Measurements from ENCODE around the gene PAX4. TPM values are rescaled to one million over a fixed set of nuclear protein-coding genes. Genes with fewer than 3 reads are reported as not detected.

PAX4 gene
- polyA plus RNA-seq (ENCODE audit: insufficient read length in 10 of 10) = not detected
- long read RNA-seq, donor 1 = 0 reads
- long read RNA-seq, donor 2 = 0 reads
- long read RNA-seq, donor 3 = 0 reads
- long read RNA-seq, donor 4 = 0 reads
- long read RNA-seq, donor 5 = 0 reads
- long read RNA-seq, donor 6 = 0 reads
- long read RNA-seq, donor 7 = 0 reads
- long read RNA-seq, donor 8 = 0 reads
- long read RNA-seq, donor 9 = 0 reads

- DNase-seq = no peak
Observed at GRCh38 chr7:127618042-127618441, at the start of gene PAX4. TSS of gene PAX4 (minus strand) at chr7:127618142. CDS start at chr7:127615928, 2,214 bp downstream.

GRCh38 chr7:127667017-127667670 is 49.2 kb upstream of the PAX4 start:
- peak in 1 of 3 donors; percentile 40 for DNase-seq

- no peak for DNase-seq
Observed at GRCh38 chr7:127666602-127667001, 48.7 kb upstream of the PAX4 start.

- no peak for DNase-seq
Observed at GRCh38 chr7:127665922-127666321, 48.0 kb upstream of the PAX4 start.

GRCh38 chr7:127658970-127659630 is 41.2 kb upstream of the PAX4 start:
- DNase-seq = no peak

GRCh38 chr7:127657500-127657899 is 39.6 kb upstream of the PAX4 start:
- DNase-seq = no peak

- DNase-seq = no peak
Observed at GRCh38 chr7:127655720-127656119, 37.8 kb upstream of the PAX4 start.

DNA sequence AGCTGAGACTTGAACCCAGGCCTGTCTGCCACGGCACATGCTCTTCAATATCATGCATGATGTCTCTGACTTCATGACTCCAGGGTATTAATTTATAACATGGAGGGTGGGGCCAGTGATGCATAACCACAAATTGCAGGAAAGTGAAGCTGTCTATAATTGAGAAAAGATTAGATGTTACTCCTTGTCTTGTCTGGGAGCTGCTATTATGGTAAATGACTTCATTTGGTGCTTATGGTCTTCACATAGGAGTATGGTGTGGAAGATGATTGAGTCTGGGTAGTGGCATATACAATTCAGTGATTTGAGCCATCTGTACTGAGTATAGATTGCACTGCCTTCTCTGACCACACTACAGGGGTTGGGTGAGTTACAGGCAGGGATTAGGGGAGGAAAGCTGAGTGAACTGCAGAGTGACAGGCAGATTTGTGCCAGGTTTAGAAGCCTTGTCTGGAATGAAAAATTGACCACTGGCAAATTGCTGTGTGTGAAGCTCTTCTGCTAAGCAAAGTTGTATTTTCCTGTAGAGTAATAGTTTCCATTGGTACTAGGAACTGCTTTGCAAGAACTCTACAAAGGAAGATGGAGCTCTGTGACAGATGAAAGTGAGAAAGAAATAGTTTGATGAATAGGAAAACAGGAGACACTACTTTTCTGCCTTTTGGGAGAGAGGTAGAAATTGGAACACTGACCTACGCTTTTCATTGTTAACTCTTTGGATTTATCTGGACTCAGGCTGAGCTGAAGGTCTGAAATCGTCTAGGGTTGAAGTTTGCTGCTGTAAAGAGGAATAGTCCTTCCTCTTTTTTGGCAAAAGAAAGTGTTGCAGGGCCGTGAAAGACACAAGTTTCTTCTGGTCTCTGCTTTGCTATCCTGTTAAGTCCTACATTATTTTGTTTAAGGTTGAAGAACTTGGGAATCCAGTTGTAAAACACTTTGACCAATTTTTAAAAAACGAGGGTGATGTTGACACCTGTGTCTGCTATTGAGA is 36.8 kb upstream of the PAX4 start:
- DNase-seq = peak in 1 of 3 donors; percentile 13

DNA sequence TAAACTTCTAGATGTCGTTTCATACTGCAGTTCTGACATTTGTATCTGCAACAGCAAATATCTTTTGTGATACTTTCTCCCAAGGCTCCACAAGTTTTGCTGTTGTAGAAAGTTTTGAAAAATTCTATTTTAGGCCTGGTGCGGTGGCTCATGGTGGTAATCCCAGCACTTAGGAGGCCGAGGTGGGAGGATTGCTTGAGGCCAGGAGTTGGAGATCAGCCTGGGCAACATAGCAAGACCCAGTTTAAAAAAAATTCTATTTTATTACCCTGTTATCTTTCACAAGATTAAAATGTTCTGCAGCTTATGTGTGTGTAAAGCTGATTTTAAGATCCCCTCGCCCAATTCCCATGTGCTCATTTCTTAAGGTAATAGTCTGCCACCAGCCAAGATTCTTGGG is 35.5 kb upstream of the PAX4 start:
- no peak for DNase-seq

DNA sequence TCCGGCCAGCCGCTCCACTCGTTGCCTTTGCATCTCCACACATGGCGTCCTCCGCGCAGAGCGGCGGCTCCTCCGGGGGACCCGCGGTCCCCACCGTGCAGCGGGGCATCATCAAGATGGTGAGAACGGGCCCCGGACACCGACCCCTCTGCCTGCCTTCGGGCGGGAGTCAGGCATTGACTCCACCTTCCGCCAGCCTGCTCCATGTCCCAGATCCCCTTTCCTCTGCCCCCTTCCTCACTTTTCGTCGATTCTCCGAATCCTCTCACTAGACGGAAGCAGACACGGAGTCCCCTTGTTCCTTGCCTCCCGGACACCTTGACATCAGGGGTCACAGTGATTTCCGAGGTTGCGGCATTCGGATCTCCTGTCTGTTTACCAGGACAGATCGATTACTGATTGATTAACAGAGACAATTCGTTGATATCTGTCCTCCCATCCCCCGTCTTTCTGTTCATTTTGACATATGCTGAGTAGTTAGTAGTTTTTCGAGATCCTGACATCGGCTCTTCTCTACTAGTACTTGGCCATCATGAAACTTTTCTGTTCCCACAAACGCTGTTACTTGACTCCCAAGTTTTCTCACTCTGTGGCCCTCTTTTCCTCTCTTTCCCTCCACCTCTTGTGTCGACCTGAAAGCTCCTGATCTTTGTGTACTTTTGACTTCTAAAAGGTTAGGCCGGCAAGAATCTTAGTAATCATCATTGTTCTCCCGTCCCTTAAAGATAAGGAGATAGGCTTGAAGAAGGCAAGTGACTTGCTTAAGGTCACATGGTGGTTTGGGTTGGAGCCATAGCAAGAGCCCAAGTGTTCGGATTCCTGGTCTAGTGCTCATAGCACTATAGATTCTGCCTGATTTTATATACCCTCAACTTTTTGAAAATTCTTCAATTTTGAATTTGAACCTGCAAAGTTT is 34.6 kb upstream of the PAX4 start:
- DNase-seq = peak in 2 of 3 donors; percentile 7 to 43

DNA sequence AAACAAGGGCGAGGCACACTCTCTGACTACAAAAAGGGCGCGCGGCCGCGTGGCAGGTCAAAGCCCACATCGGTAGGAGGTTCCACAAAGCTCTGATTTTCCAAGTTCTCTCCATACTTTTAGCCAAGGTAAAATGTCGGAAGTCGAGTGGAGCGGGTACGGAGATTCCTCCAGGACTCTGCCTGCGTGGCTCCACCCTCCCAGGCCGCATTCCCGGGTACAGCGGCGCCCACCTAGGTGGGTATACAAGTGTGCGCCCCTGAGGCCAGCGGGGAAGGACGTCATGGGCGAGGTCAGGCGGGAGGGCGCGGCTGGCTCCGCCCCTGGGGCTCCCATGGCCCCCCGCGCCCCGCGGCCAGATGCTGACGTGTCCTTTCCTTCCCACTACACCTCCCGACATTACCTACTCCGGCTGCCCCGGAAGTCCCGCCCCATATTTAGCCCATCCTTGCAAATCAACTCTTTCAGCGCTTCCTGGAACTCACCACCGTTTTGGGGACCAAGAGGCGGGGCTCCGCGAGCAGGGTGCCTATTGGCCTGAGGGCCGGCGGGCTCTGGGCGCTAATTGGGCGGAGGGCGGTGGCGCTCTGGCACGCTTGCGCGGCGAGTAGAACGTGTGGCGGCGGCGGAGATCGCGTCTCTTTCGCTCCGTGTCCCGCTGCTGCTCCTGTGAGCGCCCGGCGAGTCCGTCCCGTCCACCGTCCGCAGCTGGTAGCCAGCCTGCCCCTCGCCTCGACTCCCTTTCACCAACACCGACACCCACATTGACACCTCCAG is 33.8 kb upstream of the PAX4 start, which contains the start of gene SND1:
TSS of gene SND1 (plus strand) at position 639 of the 777 bp plus-strand sequence. CDS start 180 bp downstream, outside the sequence.
- DNase-seq = peak; percentile 99 to 100 (median 99)

- DNase-seq = no peak
Observed at GRCh38 chr7:127650847-127651555, 33.1 kb upstream of the PAX4 start.

DNA sequence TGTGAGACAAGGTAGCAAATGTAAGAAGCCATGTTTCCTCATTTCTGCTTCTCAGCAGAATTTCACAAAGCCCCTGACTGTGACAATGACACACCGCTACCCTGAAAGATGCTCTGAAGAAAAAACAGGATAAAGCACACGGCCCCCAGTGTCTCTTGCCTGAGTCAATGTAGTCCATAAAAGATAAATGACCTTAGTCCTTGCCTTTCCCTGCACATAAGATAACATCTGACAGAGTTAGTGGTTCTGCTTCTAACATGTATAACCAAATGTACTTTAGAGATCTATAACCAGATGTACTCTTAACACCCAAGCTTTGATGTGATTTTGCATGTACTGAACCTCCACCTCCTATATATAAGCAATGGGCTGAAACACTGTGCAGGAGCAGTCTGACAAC is 31.0 kb upstream of the PAX4 start:
- DNase-seq = no peak

DNA sequence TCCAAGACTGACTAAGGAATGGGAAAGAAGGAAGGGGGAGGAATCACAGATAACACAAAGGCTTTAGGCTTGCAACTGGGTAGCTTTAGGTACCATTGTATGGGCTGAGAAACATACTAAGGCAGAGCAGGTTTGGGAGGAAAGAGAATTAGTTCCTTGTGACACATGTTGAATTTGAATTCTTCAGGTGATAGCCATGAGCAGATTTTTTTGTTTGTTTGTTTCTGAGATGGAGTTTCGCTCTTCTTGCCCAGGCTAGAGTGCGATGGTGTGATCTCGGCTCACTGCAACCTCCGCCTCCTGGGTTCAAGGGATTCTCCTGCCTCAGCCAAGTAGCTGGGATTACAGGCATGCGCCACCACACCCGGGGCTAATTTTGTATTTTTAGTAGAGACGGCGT is 29.7 kb upstream of the PAX4 start:
- DNase-seq = no peak

DNA sequence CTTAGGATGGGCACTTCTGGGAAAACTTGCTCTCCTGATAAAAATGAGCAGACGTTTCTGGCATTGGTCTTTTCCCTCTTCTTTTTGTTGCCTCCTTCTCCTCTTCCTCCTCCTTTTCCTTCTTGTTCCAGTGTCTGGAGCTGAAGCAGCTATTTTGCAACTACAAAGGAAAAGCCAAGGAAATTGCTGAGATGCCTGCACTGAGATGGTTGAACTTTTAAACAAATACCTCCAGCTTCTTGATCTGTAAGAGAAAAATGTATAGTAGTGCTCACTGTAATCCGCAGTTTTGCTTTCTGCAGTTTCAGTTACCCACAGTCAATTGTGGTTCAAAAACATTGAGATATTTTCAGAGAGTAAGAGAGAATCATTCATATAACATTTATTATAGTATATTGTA is 26.5 kb upstream of the PAX4 start:
- no peak for DNase-seq

DNA sequence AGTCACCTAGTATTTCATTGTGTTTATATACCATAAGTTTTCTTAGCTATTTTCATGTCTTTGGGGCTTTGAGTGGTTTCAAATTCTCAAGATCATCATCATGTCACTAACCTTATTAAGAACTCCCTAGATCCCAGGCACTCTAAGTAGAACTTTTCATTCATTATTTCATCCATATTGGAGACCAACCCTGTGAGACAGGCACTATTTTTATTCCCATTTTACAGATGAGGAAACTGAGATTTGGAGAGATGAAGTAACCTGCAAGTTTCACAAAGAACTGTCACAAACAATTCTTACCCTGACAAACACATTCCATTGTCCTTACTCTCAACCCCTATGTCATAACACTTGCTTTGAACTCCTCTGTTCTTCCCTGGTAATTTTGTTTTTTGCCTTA is 20.3 kb upstream of the PAX4 start:
- no peak for DNase-seq

DNA sequence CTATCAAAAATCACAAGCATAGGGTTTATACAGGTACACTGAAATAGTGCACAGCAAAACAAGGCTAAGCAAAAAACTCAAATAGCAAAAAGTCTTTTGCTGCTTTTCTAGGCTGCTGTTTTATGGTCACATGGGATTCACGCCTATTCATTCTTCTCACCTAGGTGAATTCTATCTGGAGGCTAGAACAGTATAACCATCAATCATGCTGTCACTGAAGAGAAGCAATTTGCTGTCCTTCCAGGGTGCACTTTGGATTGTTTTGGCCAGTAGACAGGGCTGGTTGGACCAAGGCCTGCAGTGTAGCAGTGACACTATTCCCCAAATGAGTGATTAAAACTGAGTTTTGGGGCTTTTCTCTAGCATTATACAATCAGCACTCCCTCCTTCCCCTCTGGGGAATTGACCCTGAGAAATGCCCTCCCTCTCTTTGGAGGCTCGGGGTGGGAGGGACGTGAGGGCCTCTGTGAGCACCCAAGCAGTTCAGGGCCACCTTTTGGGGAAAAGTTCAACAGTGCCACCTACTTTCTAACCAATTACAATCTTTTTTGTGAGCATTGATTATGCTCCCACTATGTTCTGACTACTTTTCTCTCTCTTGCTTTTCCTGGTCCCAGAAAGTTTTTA is 17.8 kb upstream of the PAX4 start:
- DNase-seq = no peak

DNA sequence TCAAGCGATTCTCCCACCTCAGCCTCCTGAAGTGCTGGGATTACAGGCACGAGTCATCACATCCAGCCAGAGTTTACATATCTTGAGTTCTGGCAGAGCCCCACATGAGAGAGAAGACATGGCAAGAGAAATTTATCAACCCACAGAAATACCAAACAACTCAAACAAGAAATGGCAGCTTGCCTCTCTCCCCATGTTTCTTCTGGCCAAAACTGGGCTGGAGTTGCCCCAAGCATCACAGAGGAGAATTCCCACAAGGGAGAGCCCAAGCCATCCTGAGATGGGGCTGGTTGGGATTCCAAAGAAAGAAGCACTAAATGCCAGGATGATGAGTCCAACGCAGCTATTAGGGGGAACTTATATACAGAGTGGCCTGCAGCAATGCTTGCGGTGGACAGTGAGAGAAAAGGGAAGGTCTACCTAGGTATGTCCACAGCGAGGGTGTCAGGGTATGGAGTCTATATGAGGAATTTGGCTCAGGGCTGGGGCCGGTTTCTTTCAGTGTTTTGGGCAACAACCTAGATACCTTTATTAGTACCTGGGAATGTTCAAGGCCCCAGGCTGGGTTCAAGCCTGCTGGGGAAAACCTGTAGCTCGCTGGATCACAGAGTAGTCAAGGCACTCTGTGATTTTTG is 14.5 kb upstream of the PAX4 start:
- peak in 1 of 3 donors; percentile 76 for DNase-seq
